Right renal cortex interstitium (tissue), 3 donors: Measurements from ENCODE around the gene KIF13A. TPM values are rescaled to one million over a fixed set of nuclear protein-coding genes. Genes with fewer than 3 reads are reported as not detected.
"Not testable (repeated sequence)": the region's sequence is repeated elsewhere in the genome, so short reads cannot be mapped to it uniquely, and the experiment has no call there.

Experiments used
- DNase-seq, 3 donors: peaks; one replicate each; pipeline ENCODE4 v3.0.0-alpha.2; 2013; ENCODE audit warnings: low read depth in 3 of 3, low spot score in 2 of 3
- polyA plus RNA-seq, 3 donors: library from polyadenylated mRNA; unstranded; fragments of 120-200 nt; gene quantifications; one replicate each; pipeline ENCODE4 v1.2.1, GENCODE V29; 2013; ENCODE audit not compliant: insufficient read length in 3 of 3

The KIF13A gene
- polyA plus RNA-seq, 3 donors: 35.5 to 38.5 (median 37.8) TPM

- no peak for DNase-seq
Observed at GRCh38 chr6:17878734-17879133, 108.7 kb downstream of the KIF13A start.

GRCh38 chr6:17877895-17878440 is 109.5 kb downstream of the KIF13A start:
- DNase-seq: no peak

- no peak for DNase-seq
Observed at GRCh38 chr6:17877196-17877894, 110.1 kb downstream of the KIF13A start.

- no peak for DNase-seq
Observed at GRCh38 chr6:17874753-17875152, 112.7 kb downstream of the KIF13A start.

- no peak for DNase-seq
Observed at GRCh38 chr6:17872908-17873307, 114.5 kb downstream of the KIF13A start.

GRCh38 chr6:17871836-17872235 is 115.6 kb downstream of the KIF13A start:
- DNase-seq: no peak

- no peak for DNase-seq
Observed at GRCh38 chr6:17871189-17871519, 116.3 kb downstream of the KIF13A start.

GRCh38 chr6:17870300-17871188 is 116.9 kb downstream of the KIF13A start:
- DNase-seq: no peak

GRCh38 chr6:17869753-17870050 is 117.7 kb downstream of the KIF13A start:
- DNase-seq: no peak

GRCh38 chr6:17869010-17869752 is 118.3 kb downstream of the KIF13A start:
- no peak for DNase-seq

GRCh38 chr6:17867880-17868279 is 119.6 kb downstream of the KIF13A start:
- no peak for DNase-seq

GRCh38 chr6:17866876-17867444 is 120.5 kb downstream of the KIF13A start:
- DNase-seq: no peak

GRCh38 chr6:17865798-17866725 is 121.4 kb downstream of the KIF13A start:
- DNase-seq: no peak

GRCh38 chr6:17865243-17865642 is 122.2 kb downstream of the KIF13A start:
- DNase-seq: no peak

- no peak for DNase-seq
Observed at GRCh38 chr6:17863901-17864754, 123.3 kb downstream of the KIF13A start.

- no peak for DNase-seq
Observed at GRCh38 chr6:17861361-17861760, 126.1 kb downstream of the KIF13A start.

- DNase-seq: no peak
Observed at GRCh38 chr6:17859846-17860245, 127.6 kb downstream of the KIF13A start.

GRCh38 chr6:17858584-17858983 is 128.9 kb downstream of the KIF13A start:
- DNase-seq: no peak

GRCh38 chr6:17857188-17857587 is 130.2 kb downstream of the KIF13A start:
- not testable (repeated sequence) for DNase-seq
